ENCODE results near the gene OR4D6. TPM values are rescaled to one million over a fixed set of nuclear protein-coding genes. Genes with fewer than 3 reads are reported as not detected.

OR4D6 gene
- total RNA-seq, 4 donors from 2014 or later: not detected

DNA sequence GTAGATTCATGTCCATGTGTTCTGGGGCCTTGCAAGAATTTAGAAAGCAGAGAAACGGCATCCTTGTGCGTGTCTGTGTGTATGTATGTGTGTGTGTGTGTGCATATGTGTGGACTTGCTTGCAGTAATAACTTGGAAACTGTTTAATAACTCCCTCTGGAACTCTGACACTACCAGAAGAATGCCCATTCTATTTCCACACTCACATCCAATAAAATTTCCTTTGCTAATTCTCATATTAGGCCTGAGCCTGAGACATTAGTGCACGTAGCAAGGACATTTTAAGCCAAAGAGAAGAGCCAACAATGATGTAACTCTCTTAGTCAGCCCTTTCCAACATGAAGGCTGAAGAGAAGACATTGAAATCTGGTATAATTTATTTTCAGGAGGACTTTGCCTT, 3.2 kb downstream of the OR4D6 start:
- no peaks in the 10 kb centered on the region for H3K27me3 ChIP-seq
- TF ChIP-seq POLR2AphosphoS5 (IDR thresholded peaks at IDR 0.05) (no peak), EP300 (IDR thresholded peaks at IDR 0.05) (no peak), CTCF (IDR thresholded peaks at IDR 0.05) (no peak), POLR2A (IDR thresholded peaks at IDR 0.05; ENCODE audit: low read depth) (no peak)
- peaks cover 0 to 3% (median 0%) of the 10 kb centered on the region in 4 donors for H3K4me1 ChIP-seq
- H3K4me3 ChIP-seq: no peak overlapping the region
- intact Hi-C loops (cut with DNase I): no loop called here
- 79% methylated on average over 3 of the region's 3 CpGs for WGBS
- no peak for DNase-seq (ENCODE audit: extremely low spot score)
- no peaks in the 10 kb centered on the region for H3K36me3 ChIP-seq
- no peaks in the 10 kb centered on the region for H3K9me3 ChIP-seq
- H3K27ac ChIP-seq (replicated peaks in 1 of 4): no peak overlapping the region

DNA sequence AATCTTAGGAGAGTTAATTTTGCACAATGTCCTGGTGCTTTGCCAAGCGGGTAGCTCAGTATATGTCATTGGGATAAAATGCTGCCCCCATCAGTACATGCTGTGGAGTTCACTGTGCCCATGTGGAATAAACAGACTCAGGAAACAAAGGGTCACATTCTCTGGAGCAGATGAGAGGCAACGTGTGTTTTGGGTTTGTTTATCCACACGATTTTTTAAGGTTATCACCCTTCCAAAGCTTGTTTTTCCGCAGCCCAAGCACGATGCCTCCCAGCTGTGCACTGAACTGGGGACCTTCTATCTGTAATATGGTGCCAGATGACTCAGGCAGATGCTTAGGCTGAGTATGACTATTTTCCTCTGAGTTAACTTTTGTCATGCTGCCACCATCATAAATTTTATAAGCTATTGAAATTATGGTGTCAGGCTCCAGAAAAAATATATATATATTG, 6.5 kb downstream of the OR4D6 start:
- H3K9me3 ChIP-seq: no peaks in the 10 kb centered on the region
- peaks cover 0 to 3% (median 0%) of the 10 kb centered on the region in 4 donors for H3K4me1 ChIP-seq
- no peak for TF ChIP-seq POLR2AphosphoS5 (IDR thresholded peaks at IDR 0.05)
- no peak for TF ChIP-seq EP300 (IDR thresholded peaks at IDR 0.05)
- TF ChIP-seq CTCF (IDR thresholded peaks at IDR 0.05): no peak
- TF ChIP-seq POLR2A (IDR thresholded peaks at IDR 0.05; ENCODE audit: low read depth): no peak
- no peak overlapping the region for H3K27ac ChIP-seq (replicated peaks in 1 of 4)
- intact Hi-C loops (cut with DNase I): no loop called here
- DNase-seq (ENCODE audit: extremely low spot score): no peak
- H3K4me3 ChIP-seq: no peak overlapping the region
- no peaks in the 10 kb centered on the region for H3K27me3 ChIP-seq
- no peaks in the 10 kb centered on the region for H3K36me3 ChIP-seq
- WGBS: 33% methylated on average over 5 of the region's 5 CpGs

- intact Hi-C loops (cut with DNase I): no loop called here
- Histone ChIP-seq H3K4me3 (no peak within 1 kb of the TSS), H3K36me3 (no peaks in the 10 kb centered on the region), H3K27me3 (no peaks in the 10 kb centered on the region), H3K4me1 (no peaks in the 10 kb centered on the region), H3K27ac (replicated peaks in 1 of 4) (no peak within 1 kb of the TSS), H3K9me3 (no peaks in the 10 kb centered on the region)
- no peak for DNase-seq (ENCODE audit: extremely low spot score)
- TF ChIP-seq POLR2A (IDR thresholded peaks at IDR 0.05; ENCODE audit: low read depth) (no peak), CTCF (IDR thresholded peaks at IDR 0.05) (no peak), EP300 (IDR thresholded peaks at IDR 0.05) (no peak), POLR2AphosphoS5 (IDR thresholded peaks at IDR 0.05) (no peak)
These were observed 16.3 kb downstream of the OR4D6 start, which contains the start of gene OR4D10 for GRCh38 chr11:59473015-59473414. OR4D10 (plus strand) TSS chr11:59473315; CDS start chr11:59477430, 4,115 bp downstream.

GRCh38 chr11:59475176-59475575, 18.4 kb downstream of the OR4D6 start:
- intact Hi-C loops (cut with DNase I): no loop called here
- WGBS: 67% methylated on average over 9 of the region's 9 CpGs

More at GRCh38 chr11:59475176-59475575, 18.4 kb downstream of the OR4D6 start:
- H3K4me1 ChIP-seq: no peaks in the 10 kb centered on the region
- H3K27me3 ChIP-seq: no peaks in the 10 kb centered on the region
- H3K36me3 ChIP-seq: no peaks in the 10 kb centered on the region
- no peak overlapping the region for H3K27ac ChIP-seq (replicated peaks in 1 of 4)
- H3K9me3 ChIP-seq: no peaks in the 10 kb centered on the region
- H3K4me3 ChIP-seq: no peak overlapping the region
- TF ChIP-seq CTCF (IDR thresholded peaks at IDR 0.05) (no peak), POLR2AphosphoS5 (IDR thresholded peaks at IDR 0.05) (no peak), POLR2A (IDR thresholded peaks at IDR 0.05; ENCODE audit: low read depth) (no peak), EP300 (IDR thresholded peaks at IDR 0.05) (no peak)
- DNase-seq (ENCODE audit: extremely low spot score): no peak

Data from esophagus muscularis mucosa (tissue), 4 donors.